Right atrium auricular region (tissue), 2 donors: Measurements from ENCODE around the gene TMEM121. TPM values are rescaled to one million over a fixed set of nuclear protein-coding genes. Genes with fewer than 3 reads are reported as not detected.

Source experiments
- DNase-seq: peaks from one replicate; pipeline ENCODE4 v3.0.0-alpha.2; 2019; ENCODE audit warnings: low spot score
- H3K27ac ChIP-seq, 2 donors: fragments of 200-600 bp; sonication (generic); 1 replicate in 1 of 2; 2 replicates in 1 of 2; pipeline ENCODE4 v1.5.1; 2016 to 2019
- H3K27me3 ChIP-seq, 2 donors: fragments of 200-600 bp; sonication (generic); one replicate each; pipeline versions ENCODE4 v1.5.1 to v1.6.0; 2017 to 2019
- H3K36me3 ChIP-seq: fragments of 200-600 bp; sonication (generic); one replicate; pipeline ENCODE4 v1.5.1; 2016
- H3K4me1 ChIP-seq, 2 donors: fragments of 200-600 bp; sonication (generic); one replicate each; pipeline versions ENCODE4 v1.5.1 to v1.6.0; 2017 to 2019
- H3K4me3 ChIP-seq, 2 donors: fragments of 200-600 bp; sonication (generic); 1 replicate in 1 of 2; 2 replicates in 1 of 2; pipeline ENCODE4 v1.5.1; 2017 to 2019; ENCODE audit warnings: mild to moderate bottlenecking in 1 of 2, moderate library complexity in 1 of 2
- H3K9me3 ChIP-seq, 2 donors: fragments of 200-600 bp; sonication (generic); one replicate each; pipeline ENCODE4 v1.5.1; 2019
- CTCF ChIP-seq, 2 donors: fragments of 200-600 bp; sonication (generic); IDR thresholded peaks; one replicate each; pipeline ENCODE4 v1.5.1; 2019; ENCODE audit warnings: antibody characterized with exemption in 2 of 2
- total RNA-seq, 2 donors: library from RNA; depleted of rRNA; stranded (reverse); fragments of >200 nt; gene quantifications; one replicate each; pipeline ENCODE4 v1.1.0, GENCODE V29; 2016

TMEM121 gene
- total RNA-seq, 2 donors from 2014 or later, result 3.4 to 5.8 TPM

GRCh38 chr14:105490267-105490571 lies 36.2 kb upstream of the TMEM121 start:
- H3K4me1 ChIP-seq, result peaks cover 0 to 63% of the 10 kb centered on the region in 2 donors

DNA sequence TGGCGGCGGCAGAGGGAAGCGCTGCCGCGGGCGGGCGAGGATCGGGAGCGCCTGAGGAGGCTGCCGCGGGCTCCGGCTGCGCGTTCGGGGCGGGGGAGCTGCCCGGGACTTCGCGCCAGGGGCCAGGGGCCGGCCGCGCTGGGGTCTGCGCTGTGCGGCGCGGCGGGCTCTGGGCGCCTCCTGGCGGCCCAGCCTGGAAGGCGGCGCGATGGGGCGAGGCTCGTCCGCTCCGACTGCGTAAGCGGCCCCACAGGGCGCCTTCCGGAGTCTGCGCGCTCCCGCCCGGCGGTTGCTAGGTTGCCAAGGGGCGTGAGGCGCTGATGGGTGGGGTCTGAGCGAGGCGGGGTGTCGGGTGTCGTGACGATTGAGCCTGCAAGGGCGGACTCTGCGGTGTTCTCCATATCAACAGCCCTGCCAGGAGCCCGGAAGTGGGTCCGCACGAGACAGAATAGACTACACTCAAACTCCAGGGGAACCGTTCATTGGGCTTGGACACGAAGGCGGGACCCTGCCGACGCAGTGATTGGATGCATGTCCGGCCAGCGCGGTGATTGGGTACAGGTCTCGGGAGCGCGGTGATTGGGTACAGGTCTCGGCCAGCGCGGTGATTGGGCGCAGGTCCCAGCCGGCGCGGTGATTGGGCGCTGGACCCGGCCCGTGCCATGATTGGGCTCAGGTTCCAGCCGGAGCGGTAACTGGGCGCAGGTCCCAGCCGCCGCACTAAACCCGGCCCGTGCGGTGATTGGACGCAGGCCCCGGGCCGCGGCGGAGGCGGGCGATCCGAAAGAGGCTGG lies 35.6 kb upstream of the TMEM121 start, which contains the start of gene TEDC1:
TEDC1 (plus strand) TSS at position 675 of the 794 bp plus-strand sequence. CDS start 130 bp downstream, outside the sequence.
- Histone ChIP-seq H3K36me3 (no peaks in the 10 kb centered on the region), H3K27me3 (no peaks in the 10 kb centered on the region), H3K27ac (peak within 1 kb of the TSS; percentile 95 to 98), H3K9me3 (no peaks in the 10 kb centered on the region), H3K4me3 (peak within 1 kb of the TSS; percentile 59 to 74), H3K4me1 (peaks cover 0 to 57% of the 10 kb centered on the region in 2 donors)
- DNase-seq, result peak; percentile 100
- peak; percentile 86 to 94 for TF ChIP-seq CTCF (IDR thresholded peaks at IDR 0.05)

More at GRCh38 chr14:105490267-105490571, 36.2 kb upstream of the TMEM121 start:
- Histone ChIP-seq H3K27me3 (no peaks in the 10 kb centered on the region), H3K9me3 (no peaks in the 10 kb centered on the region), H3K27ac (peak overlapping the region; percentile 95 to 98), H3K4me3 (peak overlapping the region; percentile 50 to 69), H3K36me3 (no peaks in the 10 kb centered on the region)
- TF ChIP-seq CTCF (IDR thresholded peaks at IDR 0.05), result no peak
- DNase-seq, result no peak

- no peaks in the 10 kb centered on the region for H3K36me3 ChIP-seq
- peak overlapping the region; percentile 78 to 98 for H3K27ac ChIP-seq
- H3K9me3 ChIP-seq, result no peaks in the 10 kb centered on the region
- peak overlapping the region; percentile 59 to 74 for H3K4me3 ChIP-seq
- peaks cover 0 to 50% of the 10 kb centered on the region in 2 donors for H3K4me1 ChIP-seq
- no peak for TF ChIP-seq CTCF (IDR thresholded peaks at IDR 0.05)
- peak; percentile 75 for DNase-seq
- no peaks in the 10 kb centered on the region for H3K27me3 ChIP-seq
Measured at GRCh38 chr14:105491366-105491973, 34.9 kb upstream of the TMEM121 start.

DNA sequence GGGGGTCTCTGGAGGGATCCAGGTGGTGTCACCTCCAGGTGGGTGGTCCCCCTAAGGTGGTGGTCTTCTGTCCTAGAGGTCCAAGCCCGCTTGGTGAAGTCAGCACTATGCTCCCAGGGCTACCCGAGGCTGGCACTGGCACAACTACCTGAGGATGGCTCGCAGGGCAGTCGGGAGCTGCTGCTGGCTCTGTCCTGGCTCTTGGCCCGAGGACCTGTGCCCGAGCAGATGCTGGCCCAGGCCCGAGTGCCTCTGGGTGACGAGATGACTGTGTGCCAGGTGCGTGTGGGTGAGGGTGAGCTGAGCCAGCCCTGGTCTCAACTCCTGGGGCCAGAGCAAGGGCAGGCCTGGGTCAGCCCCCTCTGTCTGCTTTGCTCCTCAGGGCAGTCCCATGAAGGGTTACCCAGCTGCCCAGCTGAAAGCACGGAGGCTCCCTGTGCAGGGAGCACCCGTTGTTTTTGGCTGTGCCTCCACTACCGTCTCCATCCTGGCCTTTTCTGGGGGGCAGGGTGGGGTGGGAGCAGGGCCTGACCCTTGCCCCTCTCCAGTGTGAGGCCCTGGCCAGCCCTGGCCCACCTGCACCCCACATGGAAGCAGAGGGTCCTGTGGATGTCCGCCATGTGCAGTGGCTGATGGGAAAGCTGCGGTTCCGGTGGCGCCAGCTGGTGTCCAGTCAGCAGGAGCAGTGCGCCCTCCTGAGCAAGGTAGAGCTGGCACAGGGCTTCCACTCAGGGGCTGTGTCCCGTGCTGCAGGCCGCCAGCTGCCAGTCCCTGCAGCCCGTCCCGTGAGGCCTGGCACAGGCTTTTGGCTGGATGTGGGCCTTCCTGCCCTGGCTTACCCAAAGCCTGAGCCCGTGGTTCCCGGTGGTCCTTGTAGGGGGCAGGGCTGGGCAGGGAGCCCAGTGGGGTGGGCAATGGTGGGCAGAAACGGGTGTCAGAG lies 34.1 kb upstream of the TMEM121 start:
- H3K27ac ChIP-seq, result peak overlapping the region in 1 of 2 donors; percentile 98
- no peak for DNase-seq
- no peaks in the 10 kb centered on the region for H3K36me3 ChIP-seq
- no peaks in the 10 kb centered on the region for H3K9me3 ChIP-seq
- H3K27me3 ChIP-seq, result no peaks in the 10 kb centered on the region
- H3K4me1 ChIP-seq, result peaks cover 0 to 42% of the 10 kb centered on the region in 2 donors
- no peak overlapping the region for H3K4me3 ChIP-seq
- no peak for TF ChIP-seq CTCF (IDR thresholded peaks at IDR 0.05)

DNA sequence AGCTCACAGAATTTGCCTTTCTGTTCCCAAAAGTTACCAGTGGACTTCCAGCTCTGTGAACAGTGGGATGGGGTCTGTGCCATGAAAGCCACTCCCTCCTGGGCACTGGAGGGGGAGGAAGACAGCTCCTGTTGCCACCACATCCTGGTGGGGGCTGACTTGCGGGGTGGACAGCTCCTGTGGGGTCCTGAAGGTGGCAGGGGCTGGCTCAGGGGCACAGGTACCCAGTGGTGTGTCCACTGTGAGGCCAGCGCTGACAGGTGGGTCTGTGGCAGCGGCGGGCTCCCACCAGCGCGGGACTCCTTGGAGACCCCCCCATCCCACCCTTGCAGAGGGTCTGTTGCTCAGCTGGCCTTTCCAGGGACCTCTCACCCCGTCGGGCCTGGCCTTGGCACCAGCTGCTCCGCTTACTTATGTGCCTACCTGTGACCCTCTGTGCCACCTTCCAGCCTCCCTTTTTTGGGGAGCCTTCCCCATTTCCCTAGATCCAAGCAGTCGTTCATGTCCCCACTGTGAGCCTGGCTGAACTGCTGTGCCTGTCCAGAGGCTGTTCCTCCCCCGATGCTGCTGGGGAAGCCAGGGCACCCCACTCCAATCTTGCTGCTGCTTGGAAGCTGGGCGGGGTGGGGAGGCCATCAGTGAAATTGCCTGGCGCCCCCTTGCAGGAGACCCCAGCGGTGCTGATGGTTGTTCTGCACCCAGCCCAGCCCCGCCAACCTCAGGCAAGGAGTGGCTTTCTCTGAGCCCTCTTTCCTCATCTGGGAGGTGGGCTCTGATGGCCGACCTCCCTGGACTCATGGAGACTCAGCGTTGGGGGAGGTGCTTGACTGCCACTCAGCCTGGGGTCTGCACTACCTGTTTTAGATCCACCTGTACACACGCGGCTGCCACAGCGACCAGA lies 33.2 kb upstream of the TMEM121 start:
- H3K27me3 ChIP-seq, result no peaks in the 10 kb centered on the region
- DNase-seq, result no peak
- no peak for TF ChIP-seq CTCF (IDR thresholded peaks at IDR 0.05)
- H3K4me3 ChIP-seq, result no peak overlapping the region
- no peaks in the 10 kb centered on the region for H3K36me3 ChIP-seq
- H3K27ac ChIP-seq, result no peak overlapping the region
- H3K9me3 ChIP-seq, result no peaks in the 10 kb centered on the region
- H3K4me1 ChIP-seq, result peaks cover 0 to 32% of the 10 kb centered on the region in 2 donors
